Measurements from ENCODE around the gene EEFSEC. TPM values are rescaled to one million over a fixed set of nuclear protein-coding genes. Genes with fewer than 3 reads are reported as not detected.

Gene EEFSEC
- total RNA-seq, 1 experiment from 2014 or later, result 15.4 TPM

GRCh38 chr3:128226795-128227395 is 73.6 kb downstream of the EEFSEC start:
- Histone ChIP-seq H3K9me3 (ENCODE audit: control insufficient read depth, insufficient read depth, low read depth, low read length) (peaks cover 14% of the 10 kb centered on the region; the same call in 1 of the 2 replicates), H3K27ac (ENCODE audit: low read length) (no peak overlapping the region), H3K36me3 (ENCODE audit: control insufficient read depth, insufficient read depth, low read length) (no peaks in the 10 kb centered on the region), H3K4me3 (ENCODE audit: low read depth in 2 of 2, low read length in 2 of 2) (no peak overlapping the region), H3K4me1 (ENCODE audit: control insufficient read depth, insufficient read depth, low read length) (no peaks in the 10 kb centered on the region), H3K27me3 (ENCODE audit: control insufficient read depth, insufficient read depth, low read length) (no peaks in the 10 kb centered on the region)
- in situ Hi-C loops (cut with HindIII; ENCODE audit: low pct_unique_long_range_greater_than_20kb, low sequenced_read_pairs), result no loop called here
- ChIA-PET CTCF (interaction anchor here (0.6 kb wide), 1 partner anchor 108 kb away, joined by 4 read pairs; no protein-coding TSS in a partner anchor), POLR2A (interaction anchor here (0.7 kb wide), 1 partner anchor 16 kb away, joined by 4 read pairs; no protein-coding TSS in a partner anchor)
- no TSS peak for BruUV-seq (replicated peaks)
- peak; percentile 87 for ATAC-seq
- TF ChIP-seq TCF7L2 (IDR thresholded peaks at IDR 0.05; ENCODE audit: low read depth, low read length) (no peak), CTCF (IDR thresholded peaks at IDR 0.05) (peak; percentile 95), SIN3A (IDR thresholded peaks at IDR 0.05; ENCODE audit: borderline replicate concordance, insufficient read depth, low read depth, low read length) (no peak)
- peak; percentile 10 for DNase-seq (ENCODE audit: low read depth, low spot score)
- intact Hi-C loops (cut with micrococcal nuclease; ENCODE audit: unreplicated experiment), result no loop called here

- POLR2A ChIA-PET, result interaction anchor here (0.7 kb wide), 1 partner anchor 16 kb away, joined by 4 read pairs; no protein-coding TSS in a partner anchor
- TF ChIP-seq SIN3A (IDR thresholded peaks at IDR 0.05; ENCODE audit: borderline replicate concordance, insufficient read depth, low read depth, low read length), result no peak
- no peak for TF ChIP-seq TCF7L2 (IDR thresholded peaks at IDR 0.05; ENCODE audit: low read depth, low read length)
- no peak for TF ChIP-seq REST (IDR thresholded peaks at IDR 0.05; ENCODE audit: insufficient read depth in 1 of 2, low read depth in 2 of 2, low read length in 1 of 2)
- no peak for TF ChIP-seq CTCF (IDR thresholded peaks at IDR 0.05)
- TF ChIP-seq POLR2AphosphoS5 (IDR thresholded peaks at IDR 0.05; ENCODE audit: low read depth, low read length), result no peak
- no peaks in the 10 kb centered on the region for H3K4me1 ChIP-seq (ENCODE audit: control insufficient read depth, insufficient read depth, low read length)
- in situ Hi-C loops (cut with HindIII; ENCODE audit: low pct_unique_long_range_greater_than_20kb, low sequenced_read_pairs), result no loop called here
- H3K36me3 ChIP-seq (ENCODE audit: control insufficient read depth, insufficient read depth, low read length), result no peaks in the 10 kb centered on the region
- H3K9me3 ChIP-seq (ENCODE audit: control insufficient read depth, insufficient read depth, low read depth, low read length), result peaks cover 11% of the 10 kb centered on the region; the same call in 1 of the 2 replicates
- no peak for DNase-seq (ENCODE audit: low read depth, low spot score)
- H3K4me3 ChIP-seq (ENCODE audit: low read depth in 2 of 2, low read length in 2 of 2), result no peak overlapping the region
- no peak overlapping the region for H3K27ac ChIP-seq (ENCODE audit: low read length)
- no TSS peak for BruUV-seq (replicated peaks)
- no peak for ATAC-seq
- no peaks in the 10 kb centered on the region for H3K27me3 ChIP-seq (ENCODE audit: control insufficient read depth, insufficient read depth, low read length)
- CTCF ChIA-PET, result interaction anchor here (0.6 kb wide), 1 partner anchor 107 kb away, joined by 4 read pairs; no protein-coding TSS in a partner anchor
- intact Hi-C loops (cut with micrococcal nuclease; ENCODE audit: unreplicated experiment), result no loop called here
Measured at GRCh38 chr3:128227507-128227906, 74.2 kb downstream of the EEFSEC start.

Data from Panc1 (cell line).